ENCODE results near the gene KCNK5.

Gene KCNK5

DNA sequence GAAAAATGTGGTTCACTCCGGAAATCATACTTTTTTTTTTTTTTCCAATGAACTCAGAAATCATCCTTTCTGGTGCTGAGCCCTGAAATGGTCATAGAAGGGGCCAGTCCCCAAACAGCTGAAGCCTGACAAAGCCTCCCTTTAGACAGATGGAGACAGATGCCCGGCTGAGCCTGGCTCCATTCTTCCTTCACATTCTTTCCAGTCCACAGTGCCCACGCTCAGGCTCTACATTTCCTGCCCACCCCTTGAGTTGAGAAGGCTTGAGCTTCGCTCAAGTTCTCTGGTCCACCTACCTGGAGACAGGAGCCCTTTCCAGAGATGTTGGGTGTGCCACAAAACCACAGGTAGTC is 41.2 kb downstream of the KCNK5 start:
- H3K4me3 ChIP-seq (ENCODE audit: low read depth, low read length), result no peak overlapping the region
- CTCF ChIA-PET, result no interaction called here
- DNase-seq (ENCODE audit: low read depth, low spot score), result no peak
- TF ChIP-seq, protein P1, sequence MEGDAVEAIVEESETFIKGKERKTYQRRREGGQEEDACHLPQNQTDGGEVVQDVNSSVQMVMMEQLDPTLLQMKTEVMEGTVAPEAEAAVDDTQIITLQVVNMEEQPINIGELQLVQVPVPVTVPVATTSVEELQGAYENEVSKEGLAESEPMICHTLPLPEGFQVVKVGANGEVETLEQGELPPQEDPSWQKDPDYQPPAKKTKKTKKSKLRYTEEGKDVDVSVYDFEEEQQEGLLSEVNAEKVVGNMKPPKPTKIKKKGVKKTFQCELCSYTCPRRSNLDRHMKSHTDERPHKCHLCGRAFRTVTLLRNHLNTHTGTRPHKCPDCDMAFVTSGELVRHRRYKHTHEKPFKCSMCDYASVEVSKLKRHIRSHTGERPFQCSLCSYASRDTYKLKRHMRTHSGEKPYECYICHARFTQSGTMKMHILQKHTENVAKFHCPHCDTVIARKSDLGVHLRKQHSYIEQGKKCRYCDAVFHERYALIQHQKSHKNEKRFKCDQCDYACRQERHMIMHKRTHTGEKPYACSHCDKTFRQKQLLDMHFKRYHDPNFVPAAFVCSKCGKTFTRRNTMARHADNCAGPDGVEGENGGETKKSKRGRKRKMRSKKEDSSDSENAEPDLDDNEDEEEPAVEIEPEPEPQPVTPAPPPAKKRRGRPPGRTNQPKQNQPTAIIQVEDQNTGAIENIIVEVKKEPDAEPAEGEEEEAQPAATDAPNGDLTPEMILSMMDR (IDR thresholded peaks at IDR 0.05; ENCODE audit: insufficient read depth, low read length, missing control alignments), result no peak
- POLR2A ChIA-PET, result no interaction called here

DNA sequence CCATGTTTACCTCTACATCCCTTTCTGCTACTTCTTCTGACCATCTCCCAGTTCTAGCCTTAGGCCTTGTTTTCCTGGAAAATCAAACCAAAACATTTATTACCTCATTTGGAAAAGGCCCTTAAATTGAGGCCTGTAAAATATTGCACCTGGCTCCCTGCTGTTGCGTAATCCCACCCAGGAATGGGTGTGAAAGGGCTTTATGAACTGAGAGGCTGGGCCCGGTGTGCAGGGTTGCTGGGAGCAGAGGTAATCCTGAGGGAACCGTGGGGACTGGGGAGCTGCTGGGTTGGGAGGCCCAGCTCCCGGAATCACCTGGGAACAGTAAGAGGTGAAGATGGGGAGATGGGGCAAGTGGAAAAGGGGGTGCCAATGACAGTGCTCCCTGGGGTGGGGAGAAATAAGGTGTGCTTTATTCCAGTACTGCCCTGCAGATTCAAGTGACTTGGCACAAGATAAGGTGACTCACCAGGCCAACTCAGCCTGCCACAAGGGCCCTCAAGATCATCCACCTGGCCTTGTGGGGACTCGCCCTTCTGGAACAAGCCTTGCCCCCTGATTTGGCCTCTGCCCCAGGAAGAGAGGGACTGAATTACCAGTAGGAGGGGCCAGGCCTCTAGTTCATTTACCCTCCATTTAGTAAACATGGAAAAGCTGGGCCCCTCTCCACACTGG is 44.2 kb downstream of the KCNK5 start:
- TF ChIP-seq, protein P1 (IDR thresholded peaks at IDR 0.05; ENCODE audit: insufficient read depth, low read length, missing control alignments), result no peak
- DNase-seq (ENCODE audit: low read depth, low spot score), result no peak

GRCh38 chr6:39182604-39183003 is 46.7 kb downstream of the KCNK5 start:
- TF ChIP-seq, protein P1 (IDR thresholded peaks at IDR 0.05; ENCODE audit: insufficient read depth, low read length, missing control alignments), result no peak
- DNase-seq (ENCODE audit: low read depth, low spot score), result no peak
- ChIA-PET POLR2A (no interaction called here), CTCF (interaction anchor here (1.2 to 2.0 kb wide), 2 partner anchors 17 to 121 kb away, joined by 5 to 6 read pairs; no protein-coding TSS in a partner anchor)
- no peak overlapping the region for H3K4me3 ChIP-seq (ENCODE audit: low read depth, low read length)

More for the DNA sequence above, 44.2 kb downstream of the KCNK5 start:
- POLR2A ChIA-PET, result no interaction called here
- CTCF ChIA-PET, result interaction anchor here (0.9 kb wide), 1 partner anchor 115 kb away, joined by 3 read pairs; no protein-coding TSS in a partner anchor
- H3K4me3 ChIP-seq (ENCODE audit: low read depth, low read length), result no peak overlapping the region

GRCh38 chr6:39181826-39182225 is 47.4 kb downstream of the KCNK5 start:
- DNase-seq (ENCODE audit: low read depth, low spot score), result no peak
- no peak overlapping the region for H3K4me3 ChIP-seq (ENCODE audit: low read depth, low read length)
- CTCF ChIA-PET, result interaction anchor here (1.2 to 2.0 kb wide), 2 partner anchors 17 to 121 kb away, joined by 5 to 6 read pairs; no protein-coding TSS in a partner anchor
- POLR2A ChIA-PET, result no interaction called here
- TF ChIP-seq, protein P1 (IDR thresholded peaks at IDR 0.05; ENCODE audit: insufficient read depth, low read length, missing control alignments), result no peak

GRCh38 chr6:39181333-39181732 is 47.9 kb downstream of the KCNK5 start:
- ChIA-PET POLR2A (no interaction called here), CTCF (interaction anchor here (2.0 kb wide), 1 partner anchor 16 kb away, joined by 6 read pairs; no protein-coding TSS in a partner anchor)
- no peak overlapping the region for H3K4me3 ChIP-seq (ENCODE audit: low read depth, low read length)
- TF ChIP-seq, protein P1 (IDR thresholded peaks at IDR 0.05; ENCODE audit: insufficient read depth, low read length, missing control alignments), result no peak
- DNase-seq (ENCODE audit: low read depth, low spot score), result no peak

DNA sequence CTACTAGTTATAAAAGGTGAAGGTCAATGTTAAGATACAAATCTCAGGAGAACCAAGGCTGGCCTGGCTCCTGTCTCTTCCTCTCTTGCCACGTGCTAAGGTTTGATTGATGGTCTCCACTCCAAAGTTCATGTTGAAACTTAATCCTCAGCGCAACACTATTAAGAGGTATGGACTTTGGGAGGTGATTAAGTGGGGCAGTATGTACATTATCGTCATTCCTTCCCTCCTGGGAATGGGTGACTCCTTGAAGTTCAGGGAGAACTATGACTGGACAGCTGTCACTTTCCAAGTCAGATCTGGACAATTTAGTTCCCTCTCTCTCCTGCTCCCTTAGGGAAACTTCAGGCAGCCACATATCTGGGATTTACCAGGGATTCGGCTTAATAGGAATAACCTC is 50.5 kb downstream of the KCNK5 start:
- ChIA-PET CTCF (no interaction called here), POLR2A (no interaction called here)
- H3K4me3 ChIP-seq (ENCODE audit: low read depth, low read length), result no peak overlapping the region
- TF ChIP-seq, protein P1 (IDR thresholded peaks at IDR 0.05; ENCODE audit: insufficient read depth, low read length, missing control alignments), result no peak
- no peak for DNase-seq (ENCODE audit: low read depth, low spot score)
